NCI-H1105 (cell line): ENCODE results near the gene AP5S1.

Experiments
- DNase-seq: peaks from one replicate; lab custom pipeline; 2025; lab: John Stamatoyannopoulos, UW

Gene AP5S1

DNA sequence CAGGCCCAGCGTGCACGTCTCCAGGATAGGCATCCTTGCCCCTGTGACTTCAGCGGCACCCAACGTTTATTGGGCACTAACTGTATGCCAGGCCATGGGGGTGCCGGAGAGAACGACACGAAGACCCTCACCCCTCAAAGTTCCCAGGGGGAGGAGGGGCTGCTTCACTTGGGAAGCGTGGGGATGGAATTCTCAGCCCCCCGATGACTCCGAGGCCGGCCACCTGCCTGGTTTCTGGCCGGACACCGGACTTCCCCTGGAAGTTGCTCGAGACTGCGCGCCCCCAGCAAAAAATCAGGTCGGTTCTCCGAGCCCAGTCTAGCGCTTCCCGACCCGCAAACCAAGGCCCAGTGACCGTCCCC is 26.0 kb downstream of the AP5S1 start:
- DNase-seq = no peak

DNA sequence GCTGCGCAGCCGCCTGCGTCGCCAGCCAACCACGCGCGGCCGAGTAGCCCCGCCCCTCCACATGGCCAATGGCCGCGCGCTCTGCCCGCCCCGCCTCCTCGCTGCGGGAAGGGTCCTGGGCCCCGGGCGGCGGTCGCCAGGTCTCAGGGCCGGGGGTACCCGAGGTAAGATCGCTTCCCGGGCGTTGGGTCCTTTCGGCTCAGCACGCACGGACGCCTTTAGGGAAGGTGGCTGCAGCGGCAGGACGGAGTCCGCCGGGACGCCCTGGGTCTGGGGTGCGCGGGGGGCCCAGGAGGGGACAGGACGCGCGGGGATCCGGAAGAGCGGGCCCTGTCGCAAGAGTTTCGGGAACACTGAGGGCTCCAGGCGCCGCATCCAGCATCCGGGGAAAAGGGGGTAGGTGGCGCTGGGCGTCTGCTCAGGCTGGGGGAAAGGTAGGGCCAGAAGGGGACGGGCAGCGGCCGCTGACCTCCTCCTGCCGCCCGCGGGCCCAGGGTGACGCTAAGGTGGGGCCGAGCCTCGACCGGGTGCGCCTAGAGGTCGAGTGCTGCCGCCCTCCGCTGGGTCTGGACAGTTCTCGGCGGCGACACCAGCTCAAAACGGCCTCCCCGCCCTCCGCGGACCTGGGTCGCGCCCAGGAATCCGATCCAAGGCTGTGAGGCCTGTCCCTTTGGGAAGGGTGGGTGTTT is 26.5 kb downstream of the AP5S1 start, which contains the start of gene MAVS:
MAVS (plus strand) TSS at position 95 of the 689 bp plus-strand sequence. CDS start 7,791 bp downstream, outside the sequence.
- DNase-seq = peak; percentile 89

DNA sequence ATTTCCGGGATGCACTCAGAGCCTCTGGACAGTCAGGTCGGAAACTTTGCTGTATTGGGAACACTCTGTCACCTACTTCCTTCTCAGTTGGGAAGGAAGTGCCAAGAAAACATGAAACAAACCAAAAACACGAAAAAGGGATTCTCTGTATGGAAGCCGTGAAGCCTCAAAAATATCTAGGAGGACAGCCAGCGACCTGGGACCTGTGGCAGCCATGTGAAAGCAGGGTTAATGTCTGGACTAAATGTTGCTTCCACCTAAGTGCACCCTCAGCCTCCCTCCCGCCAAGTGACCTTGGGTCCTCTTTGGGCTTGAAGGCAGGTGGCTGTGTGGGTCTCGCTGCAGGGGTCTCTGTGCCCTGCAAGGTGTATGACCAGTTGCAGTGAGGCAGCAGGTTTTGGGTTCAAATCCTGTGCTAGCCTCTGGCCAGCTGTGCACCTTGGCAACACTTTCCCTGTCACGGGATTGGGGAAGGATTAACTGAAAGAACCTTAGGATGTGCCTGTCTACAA is 27.1 kb downstream of the AP5S1 start:
- DNase-seq = no peak

DNA sequence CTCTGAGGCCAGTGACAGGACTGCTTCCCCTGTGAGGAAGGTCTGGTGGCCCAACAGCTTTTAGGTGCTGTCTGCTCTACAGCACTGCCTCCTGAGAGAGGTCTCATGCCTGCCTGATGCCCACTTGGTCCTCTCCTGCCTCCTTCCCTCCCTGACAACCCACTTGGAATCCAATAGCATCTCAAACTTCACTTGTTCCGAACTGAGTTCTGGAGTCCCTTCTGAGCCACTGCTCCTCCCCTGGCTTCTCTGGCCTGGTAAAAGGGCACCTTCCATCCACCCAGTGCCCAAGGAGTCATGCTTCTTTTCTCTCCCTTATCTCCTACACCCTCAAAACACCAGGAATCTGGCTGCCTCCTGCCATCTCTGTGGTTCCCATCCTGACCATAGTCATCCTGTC is 28.2 kb downstream of the AP5S1 start:
- no peak for DNase-seq

DNA sequence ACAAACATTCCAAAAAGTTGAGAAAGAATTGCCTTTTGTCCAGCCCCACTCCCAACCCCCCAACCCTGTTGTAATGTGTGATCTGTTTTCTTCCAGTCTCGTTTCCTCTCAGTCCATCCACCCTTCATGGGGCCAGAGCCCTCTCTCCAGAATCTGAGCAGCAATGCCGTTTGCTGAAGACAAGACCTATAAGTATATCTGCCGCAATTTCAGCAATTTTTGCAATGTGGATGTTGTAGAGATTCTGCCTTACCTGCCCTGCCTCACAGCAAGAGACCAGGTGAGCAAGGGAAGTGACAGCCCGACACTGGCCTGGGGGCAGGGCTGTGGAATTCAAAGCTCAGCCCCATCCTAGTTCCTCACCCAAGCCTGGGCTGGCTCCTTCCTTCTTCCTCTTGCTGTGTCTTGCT is 34.1 kb downstream of the AP5S1 start:
- DNase-seq = no peak

DNA sequence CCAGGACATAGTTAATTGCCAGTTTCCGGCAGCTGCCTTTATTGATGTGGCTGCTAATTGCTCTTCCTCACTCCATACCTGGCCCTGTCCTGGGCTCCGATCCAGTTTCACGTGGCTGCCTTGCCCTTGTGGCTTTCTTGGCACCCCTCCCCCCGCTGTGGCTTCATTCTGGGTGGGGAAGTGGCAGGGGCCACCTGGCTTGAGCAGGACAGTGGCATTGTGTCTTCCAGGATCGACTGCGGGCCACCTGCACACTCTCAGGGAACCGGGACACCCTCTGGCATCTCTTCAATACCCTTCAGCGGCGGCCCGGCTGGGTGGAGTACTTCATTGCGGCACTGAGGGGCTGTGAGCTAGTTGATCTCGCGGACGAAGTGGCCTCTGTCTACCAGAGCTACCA is 37.1 kb downstream of the AP5S1 start:
- DNase-seq = peak; percentile 94

DNA sequence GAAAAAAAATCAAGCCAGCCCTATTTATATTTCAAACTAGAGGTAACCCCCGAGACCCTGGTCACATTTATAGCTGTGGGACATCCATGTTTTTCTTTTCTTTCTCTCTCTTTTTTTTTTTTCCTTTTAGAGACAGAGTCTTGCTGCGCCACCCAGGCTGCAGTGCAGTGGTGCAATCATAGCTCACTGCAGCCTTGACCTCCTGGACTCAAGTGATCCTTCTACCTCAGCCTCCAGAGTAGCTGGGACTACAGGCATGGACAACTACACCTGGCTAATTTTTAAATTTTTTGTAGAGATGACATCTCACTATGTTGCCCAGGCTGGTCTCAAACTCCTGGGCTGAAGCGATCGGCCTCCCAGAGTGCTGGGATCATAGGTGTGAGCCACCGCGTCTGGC is 38.3 kb downstream of the AP5S1 start:
- DNase-seq = no peak

DNA sequence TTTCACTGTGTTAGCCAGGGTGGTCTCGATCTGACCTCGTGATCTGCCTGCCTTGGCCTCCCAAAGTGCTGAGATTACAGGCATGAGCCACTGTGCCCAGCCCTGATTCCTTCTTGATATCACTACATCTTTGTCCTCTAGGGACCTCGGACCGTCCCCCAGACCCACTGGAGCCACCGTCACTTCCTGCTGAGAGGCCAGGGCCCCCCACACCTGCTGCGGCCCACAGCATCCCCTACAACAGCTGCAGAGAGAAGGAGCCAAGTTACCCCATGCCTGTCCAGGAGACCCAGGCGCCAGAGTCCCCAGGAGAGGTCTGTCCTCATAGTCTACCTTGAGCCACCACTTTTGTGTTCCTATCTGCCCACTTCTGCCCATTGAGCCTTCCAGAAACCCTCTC is 40.8 kb downstream of the AP5S1 start:
- DNase-seq = no peak

DNA sequence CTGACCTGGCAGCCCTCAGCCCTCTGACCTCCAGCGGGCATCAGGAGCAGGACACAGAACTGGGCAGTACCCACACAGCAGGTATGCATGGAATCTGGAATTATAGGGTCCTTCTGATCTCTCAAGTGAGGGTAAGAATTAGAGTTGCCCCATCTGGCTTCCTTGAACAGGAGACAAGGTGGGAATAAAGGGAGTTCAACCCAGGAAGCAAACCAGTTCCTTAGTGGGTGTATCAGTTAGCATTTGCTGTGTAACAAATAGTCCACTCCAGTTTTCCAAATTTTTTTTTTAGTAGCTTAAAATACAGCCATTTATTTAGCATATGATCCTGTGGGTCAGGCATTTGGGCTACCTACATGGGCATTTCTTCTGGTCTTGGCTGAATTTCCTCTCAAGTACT is 42.0 kb downstream of the AP5S1 start:
- DNase-seq = no peak

DNA sequence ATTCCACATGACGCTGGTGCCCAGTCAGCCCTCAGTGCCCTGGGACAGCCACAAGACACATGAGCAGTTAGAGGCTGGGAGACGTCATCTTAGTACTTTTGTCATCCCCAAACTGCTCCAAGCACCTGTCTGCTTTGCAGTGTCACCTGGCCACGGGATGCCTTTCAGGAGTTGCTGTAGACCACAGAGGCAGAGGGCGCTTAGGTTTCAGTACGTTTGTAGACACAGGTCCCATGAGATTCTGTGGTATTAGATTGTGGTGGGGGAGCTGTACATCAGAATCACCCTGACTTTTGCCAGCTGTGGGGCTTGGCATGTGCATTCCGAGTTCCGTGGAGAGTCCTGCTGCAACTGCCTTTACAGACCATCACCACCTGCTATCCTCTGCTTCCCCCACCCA is 43.0 kb downstream of the AP5S1 start:
- no peak for DNase-seq

DNA sequence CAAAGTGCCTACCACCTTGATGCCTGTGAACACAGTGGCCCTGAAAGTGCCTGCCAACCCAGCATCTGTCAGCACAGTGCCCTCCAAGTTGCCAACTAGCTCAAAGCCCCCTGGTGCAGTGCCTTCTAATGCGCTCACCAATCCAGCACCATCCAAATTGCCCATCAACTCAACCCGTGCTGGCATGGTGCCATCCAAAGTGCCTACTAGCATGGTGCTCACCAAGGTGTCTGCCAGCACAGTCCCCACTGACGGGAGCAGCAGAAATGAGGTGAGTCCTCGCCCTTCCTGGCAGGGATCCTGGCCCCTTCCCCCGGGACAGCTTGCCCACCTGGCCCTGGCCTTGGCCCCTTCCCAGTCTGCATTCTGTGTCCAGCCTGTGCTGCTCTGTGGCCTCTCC is 44.2 kb downstream of the AP5S1 start:
- DNase-seq = peak; percentile 17

DNA sequence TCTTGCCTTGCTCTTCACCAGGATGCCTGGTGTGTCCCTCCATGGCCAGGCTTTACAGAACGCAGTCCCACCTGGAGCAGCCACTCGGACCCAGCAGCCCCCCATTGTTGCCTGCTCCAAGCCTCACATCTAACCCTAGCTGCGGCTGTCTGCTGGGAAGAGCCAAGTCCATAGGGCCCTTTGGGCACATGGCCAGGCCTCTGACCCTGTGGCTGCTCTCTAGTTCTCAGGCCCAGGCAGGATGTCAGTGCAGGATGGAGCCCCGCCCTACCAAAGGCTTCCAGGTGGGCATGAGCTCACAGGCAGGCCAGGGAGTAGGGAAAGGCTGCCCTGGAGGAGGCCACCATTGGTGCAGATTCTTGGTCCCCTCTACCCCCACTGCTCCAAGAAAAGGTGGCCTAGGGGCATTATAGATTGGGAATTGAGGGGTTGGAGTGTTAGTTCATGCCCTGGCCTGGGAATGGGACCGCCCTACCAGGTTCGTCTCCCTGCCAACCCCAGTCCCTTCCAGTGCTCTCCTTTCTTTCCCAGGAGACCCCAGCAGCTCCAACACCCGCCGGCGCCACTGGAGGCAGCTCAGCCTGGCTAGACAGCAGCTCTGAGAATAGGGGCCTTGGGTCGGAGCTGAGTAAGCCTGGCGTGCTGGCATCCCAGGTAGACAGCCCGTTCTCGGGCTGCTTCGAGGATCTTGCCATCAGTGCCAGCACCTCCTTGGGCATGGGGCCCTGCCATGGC is 45.0 kb downstream of the AP5S1 start:
- no peak for DNase-seq

DNA sequence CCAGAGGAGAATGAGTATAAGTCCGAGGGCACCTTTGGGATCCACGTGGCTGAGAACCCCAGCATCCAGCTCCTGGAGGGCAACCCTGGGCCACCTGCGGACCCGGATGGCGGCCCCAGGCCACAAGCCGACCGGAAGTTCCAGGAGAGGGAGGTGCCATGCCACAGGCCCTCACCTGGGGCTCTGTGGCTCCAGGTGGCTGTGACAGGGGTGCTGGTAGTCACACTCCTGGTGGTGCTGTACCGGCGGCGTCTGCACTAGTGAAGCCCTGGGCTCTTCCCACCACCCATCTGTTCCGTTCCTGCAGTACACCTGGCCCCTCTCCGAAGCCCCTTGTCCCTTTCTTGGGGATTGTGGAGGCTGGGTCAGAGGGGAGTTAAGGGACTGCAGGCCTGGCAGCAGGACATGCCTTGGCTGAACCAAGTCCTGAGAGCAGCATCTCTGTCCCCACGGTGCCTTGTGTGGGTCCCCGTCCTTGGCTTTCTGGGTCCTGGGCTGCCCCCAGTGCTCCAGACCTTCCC is 45.6 kb downstream of the AP5S1 start:
- no peak for DNase-seq

DNA sequence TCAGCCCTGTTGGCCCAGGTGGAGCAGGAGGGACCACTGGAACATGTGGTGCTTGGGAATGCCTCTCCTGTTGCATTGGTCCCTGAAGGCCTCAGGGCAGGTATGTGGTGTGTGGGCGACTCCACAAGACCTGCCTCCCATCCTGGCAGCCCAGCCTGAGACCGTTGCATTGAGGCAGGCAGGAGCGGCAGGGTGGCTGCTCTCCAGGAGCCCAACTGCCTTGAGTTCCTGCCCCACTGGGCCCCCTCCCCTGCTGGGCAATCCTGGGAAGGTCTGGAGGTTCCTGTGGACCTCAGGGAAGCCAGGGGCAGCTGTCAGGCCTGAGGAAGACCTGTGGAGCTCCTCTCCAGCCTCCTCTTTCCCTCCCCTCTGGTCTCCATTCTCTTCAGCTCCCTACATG is 46.1 kb downstream of the AP5S1 start:
- no peak for DNase-seq

DNA sequence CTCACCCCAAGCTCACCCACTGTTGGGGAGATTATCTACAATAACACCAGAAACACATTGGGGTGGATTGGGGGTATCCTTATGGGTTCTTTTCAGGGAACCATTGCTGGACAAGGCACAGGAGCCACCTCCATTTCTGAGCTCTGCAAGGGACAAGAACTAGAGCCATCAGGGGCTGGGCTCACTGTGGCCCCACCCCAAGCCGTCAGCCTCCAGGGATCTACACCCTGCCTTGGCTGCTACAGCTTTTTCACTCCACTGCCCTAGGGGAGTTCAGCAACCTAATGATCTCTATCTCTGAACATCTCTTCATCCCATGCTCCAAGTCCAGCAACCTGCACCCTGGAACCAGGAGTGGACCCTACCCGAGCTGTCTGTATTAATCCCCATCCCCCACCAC is 47.5 kb downstream of the AP5S1 start:
- DNase-seq = no peak

DNA sequence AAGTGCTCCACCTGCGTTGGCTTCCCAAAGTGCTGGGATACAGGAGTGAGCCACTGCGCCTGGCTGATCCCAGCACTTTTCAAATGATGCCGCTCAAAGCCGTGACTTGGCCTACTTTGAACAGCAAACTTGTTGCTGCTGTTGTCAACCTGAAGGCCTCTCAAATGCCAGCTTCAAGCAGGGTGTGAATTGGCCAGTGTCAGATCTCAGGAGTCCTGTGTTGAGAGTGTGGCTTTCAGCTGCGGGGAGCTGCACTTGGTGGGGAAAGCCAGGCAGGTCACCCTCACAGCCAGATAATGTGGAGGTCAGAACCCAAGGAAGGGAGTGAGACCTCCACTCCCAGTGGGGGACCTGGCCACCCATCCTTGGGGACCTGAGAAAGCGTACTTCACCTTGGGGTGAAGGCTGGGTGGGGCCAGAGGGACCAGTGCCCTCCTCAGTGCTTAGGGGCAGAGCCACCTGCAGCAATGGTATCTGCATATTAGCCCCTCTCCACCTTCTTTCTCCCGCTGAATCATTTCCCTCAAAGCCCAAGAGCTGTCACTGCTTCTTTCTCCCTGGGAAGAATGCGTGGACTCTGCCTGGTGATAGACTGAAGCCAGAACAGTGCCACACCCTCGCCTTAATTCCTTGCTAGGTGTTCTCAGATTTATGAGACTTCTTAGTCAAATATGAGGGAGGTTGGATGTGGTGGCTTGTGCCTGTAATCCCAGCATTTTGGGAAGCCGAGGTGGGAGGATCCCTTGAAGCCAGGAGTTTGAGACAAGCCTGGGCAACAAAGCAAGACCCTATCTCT is 49.7 kb downstream of the AP5S1 start:
- DNase-seq = no peak

DNA sequence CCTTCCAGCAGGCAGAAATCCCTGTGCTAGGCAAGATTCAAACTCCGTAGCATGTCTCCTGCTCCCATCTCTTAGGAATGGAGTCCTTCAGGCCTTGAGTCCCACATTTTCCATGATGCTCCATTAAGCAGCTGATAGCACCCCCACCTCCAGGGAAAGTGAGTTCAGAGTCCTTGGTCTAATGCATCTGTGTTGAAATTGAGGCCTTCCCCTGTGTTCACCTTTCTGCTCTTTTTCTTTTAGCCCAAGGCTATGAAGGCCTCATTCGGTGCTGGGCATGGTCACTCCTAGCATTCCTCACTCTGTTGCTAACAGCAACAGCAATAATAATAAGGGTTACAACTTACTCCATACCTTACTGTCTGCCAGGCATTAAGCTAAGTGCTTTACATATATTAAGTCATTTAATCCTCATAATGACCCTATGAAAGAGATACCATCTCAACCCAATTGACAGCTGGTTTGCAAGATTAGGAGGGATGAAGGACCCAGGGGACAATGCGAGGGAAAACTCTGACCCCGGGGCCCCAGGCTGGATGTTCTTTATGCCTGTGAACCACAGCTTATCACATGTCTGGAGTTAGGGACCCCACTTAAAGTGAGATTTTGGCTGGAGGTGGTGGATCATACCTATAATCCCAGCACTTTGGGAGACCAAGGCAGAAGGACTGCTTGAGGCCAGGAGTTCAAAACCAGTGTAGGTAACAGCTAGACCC is 51.4 kb downstream of the AP5S1 start:
- no peak for DNase-seq

DNA sequence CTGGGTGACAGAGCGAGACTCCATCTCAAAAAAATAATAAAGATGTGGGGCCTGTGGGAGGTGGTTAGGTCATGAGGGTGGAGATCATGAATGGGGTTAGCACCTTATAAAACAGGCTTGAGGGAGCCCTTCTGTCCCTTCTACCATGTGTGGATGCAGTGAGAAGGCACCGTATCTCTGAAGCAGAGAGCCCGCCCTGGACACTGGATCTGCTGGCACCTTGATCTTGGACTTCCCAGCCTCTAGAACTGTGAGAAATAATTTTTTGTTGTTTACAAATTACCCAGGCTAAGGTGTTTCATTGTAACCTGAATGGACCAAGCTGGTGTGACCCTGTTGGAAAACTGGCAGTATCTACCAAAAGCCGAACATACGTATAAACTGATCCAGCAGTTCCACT is 53.2 kb downstream of the AP5S1 start:
- no peak for DNase-seq

DNA sequence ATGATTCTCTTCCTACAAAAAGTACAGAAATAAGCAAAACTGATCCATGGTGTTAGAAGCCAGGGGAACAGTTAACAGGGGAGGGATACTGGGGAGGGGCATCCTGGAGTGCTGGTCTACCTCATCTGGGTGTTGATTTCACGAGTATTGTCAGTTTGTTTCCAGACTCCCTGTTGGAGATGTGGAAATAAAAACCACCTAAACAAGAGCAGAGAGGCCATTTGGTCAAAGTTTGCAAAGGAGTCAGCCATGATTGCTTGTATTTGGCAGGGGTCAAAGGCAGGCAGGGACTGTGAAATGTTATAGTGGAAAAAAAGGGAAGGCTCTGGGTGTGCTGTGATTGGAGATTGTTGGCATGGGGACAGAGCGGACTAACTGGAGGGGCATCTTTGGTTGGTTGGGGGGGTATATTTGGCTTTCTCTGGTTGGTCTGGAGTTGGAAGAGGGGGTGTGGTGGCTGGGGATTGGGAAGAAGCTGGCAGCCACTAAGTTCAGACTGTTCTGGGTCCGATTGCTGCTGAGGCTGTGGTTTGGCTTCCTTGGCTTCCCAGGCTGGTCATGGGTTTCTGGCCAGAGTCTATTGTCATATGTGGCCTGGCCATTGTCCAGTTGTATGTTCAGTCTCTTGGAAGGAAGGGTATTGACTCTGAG is 54.0 kb downstream of the AP5S1 start:
- no peak for DNase-seq

DNA sequence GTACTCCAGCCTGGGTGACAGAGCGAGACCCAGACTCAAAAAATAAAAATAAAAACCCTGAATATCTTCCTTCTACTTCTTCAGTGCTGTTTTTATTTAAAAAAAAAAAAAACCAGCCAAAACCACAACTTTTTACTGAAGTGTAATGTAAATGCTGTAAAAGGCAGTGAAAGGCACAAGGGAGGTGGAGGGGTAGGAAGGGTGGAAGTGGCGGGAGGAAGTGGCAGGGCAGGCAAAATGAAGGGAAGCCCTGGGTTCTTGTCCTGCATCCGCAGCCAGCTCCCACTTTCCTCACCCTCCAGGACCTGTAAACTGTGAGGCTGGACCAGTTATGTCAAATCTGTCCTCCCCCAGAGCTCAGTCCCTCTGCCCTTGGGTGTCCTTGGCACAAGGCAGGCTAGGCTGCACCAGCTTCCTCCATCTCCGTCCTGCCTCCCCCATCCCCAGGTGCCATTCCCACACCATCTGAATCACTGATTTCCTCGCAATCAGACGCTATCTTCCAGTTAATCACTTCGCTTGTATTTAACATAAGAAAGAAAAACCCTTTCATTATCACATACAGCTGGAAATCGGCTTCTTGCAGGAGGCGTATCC is 55.1 kb downstream of the AP5S1 start:
- DNase-seq = no peak

DNA sequence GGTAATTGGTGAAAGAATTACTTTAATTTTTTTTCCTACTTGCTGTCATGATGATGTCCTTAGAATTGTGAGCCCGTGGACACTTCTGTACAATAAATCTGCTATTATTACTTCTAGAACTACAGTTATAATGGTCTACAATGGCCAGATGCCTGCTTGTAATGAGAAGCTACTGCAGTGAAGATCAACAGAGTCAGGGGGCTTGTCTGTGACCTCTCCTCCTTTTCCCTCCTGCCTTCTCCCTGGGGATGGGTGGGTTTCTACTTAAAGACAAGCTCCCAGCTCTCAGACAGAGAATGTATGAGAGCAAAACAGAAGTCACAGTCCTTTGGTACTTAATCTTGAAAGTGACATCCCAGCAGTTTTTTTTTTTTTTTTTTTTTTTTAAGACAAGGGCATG is 55.7 kb downstream of the AP5S1 start:
- DNase-seq = no peak
